HG03520 (cell line): ENCODE data around the gene ZNF260.
"Not testable (repeated sequence)": the region's sequence is repeated elsewhere in the genome, so short reads cannot be mapped to it uniquely, and the experiment has no call there.

Experiments used
- ATAC-seq: cut with Tn5 transposase; IDR thresholded peaks from one replicate; pipeline ENCODE4 v1.9.1; 2021; ENCODE audit warnings: mild to moderate bottlenecking, moderate library complexity; ENCODE audit not compliant: unreplicated experiment

Gene ZNF260

DNA sequence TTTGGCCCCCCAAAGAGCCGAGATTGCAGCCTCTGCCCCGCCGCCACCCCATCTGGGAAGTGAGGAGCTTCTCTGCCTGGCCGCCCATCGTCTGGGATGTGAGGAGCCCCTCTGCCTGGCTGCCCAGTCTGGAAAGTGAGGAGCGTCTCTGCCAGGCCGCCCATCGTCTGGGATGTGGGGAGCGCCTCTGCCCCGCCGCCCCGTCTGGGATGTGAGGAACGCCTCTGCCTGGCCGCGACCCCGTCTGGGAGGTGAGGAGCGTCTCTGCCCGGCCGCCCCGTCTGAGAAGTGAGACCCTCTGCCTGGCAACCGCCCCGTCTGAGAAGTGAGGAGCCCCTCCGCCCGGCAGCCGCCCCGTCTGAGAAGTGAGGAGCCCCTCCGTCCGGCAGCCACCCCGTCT is 37.2 kb downstream of the ZNF260 start:
- not testable (repeated sequence) for ATAC-seq

DNA sequence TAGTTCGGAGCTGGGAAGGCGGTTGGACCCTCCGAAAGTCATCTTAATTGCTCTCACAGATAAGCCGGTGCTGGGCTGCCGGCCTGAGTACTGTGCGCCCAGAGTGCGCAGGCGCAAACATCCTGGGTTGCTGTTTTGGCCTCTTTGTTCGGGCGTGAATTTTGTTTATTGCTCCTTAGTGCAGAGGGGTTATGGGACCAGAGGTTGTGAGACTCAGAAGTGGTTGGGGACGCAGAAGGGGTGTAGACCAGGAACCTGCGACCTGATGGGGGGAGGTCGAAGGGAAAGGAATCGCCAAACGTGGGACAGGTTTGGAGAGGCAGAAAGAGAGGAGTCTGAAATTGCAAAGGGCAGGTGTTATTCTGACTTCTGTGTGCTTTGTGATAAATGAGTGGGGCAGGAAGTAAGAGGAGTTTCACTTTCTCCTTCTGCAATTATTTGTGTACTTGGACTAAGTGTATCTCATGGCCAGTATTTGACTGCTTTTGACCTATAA is 38.1 kb downstream of the ZNF260 start:
- peak; percentile 52 for ATAC-seq

DNA sequence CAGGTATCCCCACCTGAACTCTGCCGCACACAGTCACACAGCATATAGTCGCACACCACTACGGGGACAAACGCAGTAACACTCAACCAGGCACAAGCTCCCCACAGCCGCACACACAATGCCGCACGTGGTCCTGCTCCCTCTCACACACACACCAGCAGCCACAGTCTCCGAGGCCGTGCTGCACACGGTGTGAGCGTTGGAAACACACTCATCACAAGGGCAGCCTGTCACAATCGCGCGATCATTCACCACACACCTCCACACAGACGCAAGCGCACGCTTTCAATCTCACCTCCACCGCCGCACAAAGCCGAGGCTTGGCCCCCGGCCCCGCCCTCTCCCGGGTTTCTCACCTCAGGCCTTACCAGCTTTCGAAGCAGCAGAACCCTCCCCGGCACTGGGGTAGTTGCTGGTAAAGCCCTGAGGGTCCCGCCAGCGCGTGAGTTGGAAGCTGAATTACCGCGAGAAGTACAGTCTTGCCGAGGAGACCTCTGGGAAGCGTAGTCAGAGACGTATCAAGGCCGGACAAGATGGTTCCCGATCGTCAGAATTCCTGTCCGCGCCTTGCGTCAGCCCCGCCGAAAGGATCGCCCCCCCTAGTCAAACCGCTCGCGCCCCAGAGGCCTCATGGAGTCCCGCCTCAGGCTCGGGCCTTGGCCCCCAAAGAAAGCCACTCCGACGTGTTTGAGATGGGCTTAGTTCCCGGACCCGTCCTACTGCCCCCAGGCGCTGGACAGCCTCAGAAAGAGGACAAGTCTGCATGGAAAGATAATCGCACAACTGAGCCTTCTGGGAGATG is 38.8 kb downstream of the ZNF260 start, which contains the start of gene ZNF566:
Gene ZNF566, minus strand, starts transcription at position 444 of the 802 bp plus-strand sequence. CDS start 13,004 bp downstream, outside the sequence.
- peak; percentile 78 for ATAC-seq

DNA sequence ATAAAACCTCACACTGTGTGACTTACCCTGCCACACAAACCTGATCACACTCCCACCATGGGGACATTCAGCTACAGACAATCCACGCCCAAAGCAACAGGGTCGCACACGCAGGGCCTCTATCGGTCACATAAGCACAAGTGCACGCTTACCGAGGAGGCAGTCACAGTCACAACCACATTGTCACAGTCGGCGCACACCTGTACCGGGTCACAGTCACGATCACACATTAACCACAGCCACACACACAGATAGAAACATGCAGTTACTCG is 39.3 kb downstream of the ZNF260 start:
- peak; percentile 26 for ATAC-seq

DNA sequence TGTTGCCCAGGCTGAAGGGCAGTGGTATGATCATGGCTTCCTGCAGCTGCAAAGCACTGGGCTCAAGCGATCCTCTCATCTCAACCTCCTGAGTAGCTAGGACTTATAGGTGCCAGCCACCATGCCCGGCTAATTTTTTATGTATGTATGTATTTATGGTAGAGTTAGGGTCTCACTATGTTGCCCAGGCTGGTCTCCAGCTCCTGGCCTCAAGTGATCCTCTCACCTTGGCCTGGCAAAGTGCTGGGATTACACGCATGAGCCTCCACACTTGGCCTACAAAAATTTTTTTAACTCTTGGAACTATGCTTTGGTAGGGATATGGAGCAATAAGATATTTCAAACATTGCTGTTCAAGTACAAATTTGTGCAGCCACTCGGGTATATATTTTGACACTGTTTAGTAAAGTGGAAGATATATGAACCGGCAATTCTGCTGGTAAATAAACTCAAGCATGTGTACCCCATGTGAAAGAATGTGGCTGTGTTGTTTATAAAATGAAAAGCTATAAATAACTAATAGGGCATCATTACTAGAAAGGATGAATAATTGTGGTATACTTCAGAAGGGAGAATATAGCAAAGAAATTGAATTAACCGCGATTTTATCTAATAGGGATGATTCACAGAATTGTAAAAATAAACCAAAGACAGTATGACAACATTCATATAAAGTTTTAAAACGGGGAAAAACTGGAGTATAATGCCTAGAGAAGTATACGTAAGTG is 39.8 kb downstream of the ZNF260 start:
- ATAC-seq: no peak

DNA sequence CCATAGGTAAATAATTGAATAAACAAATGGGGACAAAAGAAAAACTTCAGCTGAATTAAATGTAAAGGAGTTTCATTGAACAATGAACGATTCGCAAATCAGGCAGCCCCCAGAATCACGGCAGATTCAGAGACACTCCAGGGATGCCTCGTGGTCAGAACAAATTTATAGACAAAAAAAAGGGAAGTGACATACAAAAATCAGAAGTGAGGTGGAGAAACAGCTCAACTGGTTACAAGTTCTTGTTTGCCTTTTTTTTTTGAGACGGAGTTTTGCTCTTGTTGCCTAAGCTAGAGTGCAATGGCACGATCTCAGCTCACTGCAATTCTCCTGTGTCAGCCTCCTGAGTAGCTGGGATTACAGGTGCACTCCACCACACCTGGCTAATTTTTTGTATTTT is 44.4 kb downstream of the ZNF260 start:
- ATAC-seq: no peak

DNA sequence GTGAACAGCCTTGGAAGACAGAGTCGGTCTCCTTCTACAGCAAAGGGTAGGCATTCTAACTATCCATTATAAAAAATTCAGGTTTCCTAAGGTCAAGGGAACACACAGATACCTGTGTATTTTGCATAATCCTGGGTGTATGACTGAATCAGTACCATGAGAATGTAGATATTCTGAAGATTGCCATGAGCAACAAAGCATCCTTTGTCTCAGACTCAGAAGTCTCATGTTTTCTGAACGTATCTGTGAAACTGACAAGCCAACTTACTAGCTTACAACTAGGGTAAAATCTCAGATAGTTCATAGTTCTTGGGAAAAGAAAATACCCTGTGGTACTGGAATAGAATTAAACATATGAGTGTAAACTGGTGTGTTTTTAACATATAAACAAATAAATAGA is 45.2 kb downstream of the ZNF260 start:
- ATAC-seq: no peak
